CD4-positive, alpha-beta T cell treated with Interleukin-4 for 1 hour (primary cell): ENCODE measurements around the gene C12orf75.
"Not testable (repeated sequence)": the region's sequence is repeated elsewhere in the genome, so short reads cannot be mapped to it uniquely, and the experiment has no call there.

ENCODE experiments used
- DNase-seq, 2 donors: peaks; one replicate each; pipeline ENCODE4 v3.0.0-alpha.2; 2020 to 2022

The C12orf75 gene

GRCh38 chr12:105337391-105337790 is 6.9 kb downstream of the C12orf75 start:
- DNase-seq = peak in 1 of 2 donors; percentile 10

GRCh38 chr12:105338966-105339365 is 8.5 kb downstream of the C12orf75 start:
- no peak for DNase-seq

- no peak for DNase-seq
Observed at GRCh38 chr12:105341010-105341409, 10.5 kb downstream of the C12orf75 start.

- DNase-seq = not testable (repeated sequence)
Observed at GRCh38 chr12:105341620-105342019, 11.1 kb downstream of the C12orf75 start.

- DNase-seq = no peak
Observed at GRCh38 chr12:105342464-105342863, 12.0 kb downstream of the C12orf75 start.

GRCh38 chr12:105343836-105344235 is 13.3 kb downstream of the C12orf75 start:
- no peak for DNase-seq

- DNase-seq = no peak
Observed at GRCh38 chr12:105347499-105347898, 17.0 kb downstream of the C12orf75 start.

GRCh38 chr12:105348142-105348541 is 17.7 kb downstream of the C12orf75 start:
- no peak for DNase-seq

GRCh38 chr12:105348561-105348960 is 18.1 kb downstream of the C12orf75 start:
- no peak for DNase-seq

- no peak for DNase-seq
Observed at GRCh38 chr12:105349138-105349537, 18.6 kb downstream of the C12orf75 start.

- no peak for DNase-seq
Observed at GRCh38 chr12:105351523-105351922, 21.0 kb downstream of the C12orf75 start.

GRCh38 chr12:105352052-105352451 is 21.6 kb downstream of the C12orf75 start:
- no peak for DNase-seq

GRCh38 chr12:105352940-105353635 is 22.6 kb downstream of the C12orf75 start:
- DNase-seq = no peak

GRCh38 chr12:105355752-105356151 is 25.3 kb downstream of the C12orf75 start:
- DNase-seq = no peak

GRCh38 chr12:105357162-105357691 is 26.7 kb downstream of the C12orf75 start:
- no peak for DNase-seq

- DNase-seq = peak; percentile 7 to 13
Observed at GRCh38 chr12:105358789-105359188, 28.3 kb downstream of the C12orf75 start.

- no peak for DNase-seq
Observed at GRCh38 chr12:105359856-105360255, 29.4 kb downstream of the C12orf75 start.

- DNase-seq = no peak
Observed at GRCh38 chr12:105363890-105364289, 33.4 kb downstream of the C12orf75 start.

GRCh38 chr12:105365231-105365630 is 34.7 kb downstream of the C12orf75 start:
- DNase-seq = no peak

- no peak for DNase-seq
Observed at GRCh38 chr12:105368047-105368646, 37.7 kb downstream of the C12orf75 start.

GRCh38 chr12:105369014-105369413 is 38.5 kb downstream of the C12orf75 start:
- DNase-seq = no peak

- no peak for DNase-seq
Observed at GRCh38 chr12:105374303-105374702, 43.8 kb downstream of the C12orf75 start.

- DNase-seq = no peak
Observed at GRCh38 chr12:105377077-105377476, 46.6 kb downstream of the C12orf75 start.

- no peak for DNase-seq
Observed at GRCh38 chr12:105378911-105379310, 48.4 kb downstream of the C12orf75 start.
